NB4 (cell line): Measurements from ENCODE around the gene SMG1.
"Not testable (repeated sequence)": the region's sequence is repeated elsewhere in the genome, so short reads cannot be mapped to it uniquely, and the experiment has no call there.

Experiments
- DNase-seq: peaks from one replicate; pipeline ENCODE4 v3.0.0; 2010; ENCODE audit warnings: low read depth
- H3K4me3 ChIP-seq: one replicate; pipeline ENCODE4 v1.5.1; 2011; ENCODE audit warnings: mild to moderate bottlenecking, low read depth, low read length, moderate library complexity
- TF ChIP-seq, protein P1 (sequence below): IDR thresholded peaks from one replicate; pipeline ENCODE4 v1.5.1; 2012; ENCODE audit warnings: low read depth, low read length

SMG1 gene

DNA sequence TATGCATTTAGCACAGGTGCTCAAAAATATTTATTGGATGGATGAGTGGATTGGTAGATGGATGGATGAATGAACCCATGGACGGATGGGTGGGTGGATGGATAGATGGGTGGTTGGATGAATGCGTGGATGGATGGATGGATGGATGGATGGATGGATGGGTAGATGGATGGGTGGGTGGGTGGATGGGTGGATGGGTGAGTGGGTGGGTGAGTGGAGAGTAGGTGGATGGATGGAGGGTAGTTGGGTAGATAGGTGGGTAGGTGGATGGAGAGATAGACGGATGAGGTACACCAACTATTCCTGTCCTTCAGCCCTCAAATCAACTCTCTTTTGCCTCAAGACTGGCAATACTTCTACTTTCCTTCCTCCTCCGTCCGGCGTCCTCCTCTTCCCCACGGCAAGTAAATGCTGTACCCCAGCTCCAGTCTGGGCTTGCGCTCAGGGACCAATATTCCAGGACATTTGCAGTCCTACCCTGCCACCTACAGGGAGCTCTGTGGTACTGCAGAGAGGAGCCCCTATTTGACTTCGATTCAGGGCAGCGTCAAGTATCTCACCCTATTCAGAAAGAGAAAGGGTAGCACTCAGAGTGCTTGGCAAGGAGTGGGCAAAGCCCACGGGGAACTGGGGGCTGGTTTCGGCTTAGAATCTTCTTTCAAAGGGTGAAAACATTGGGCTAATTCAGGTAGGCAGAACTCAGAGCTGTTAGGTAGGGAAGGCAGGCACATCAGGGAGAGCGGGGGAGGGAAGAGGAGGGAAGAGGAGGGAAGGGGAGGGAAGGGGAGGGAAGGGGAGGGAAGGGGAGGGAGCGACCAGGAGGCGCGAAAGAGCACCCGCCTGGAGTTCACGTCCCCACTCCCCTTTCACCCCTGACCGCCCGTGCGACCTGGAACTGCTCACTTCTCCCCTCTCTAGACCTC, 166.3 kb downstream of the SMG1 start:
- peak; percentile 28 for DNase-seq
- TF ChIP-seq, protein P1, sequence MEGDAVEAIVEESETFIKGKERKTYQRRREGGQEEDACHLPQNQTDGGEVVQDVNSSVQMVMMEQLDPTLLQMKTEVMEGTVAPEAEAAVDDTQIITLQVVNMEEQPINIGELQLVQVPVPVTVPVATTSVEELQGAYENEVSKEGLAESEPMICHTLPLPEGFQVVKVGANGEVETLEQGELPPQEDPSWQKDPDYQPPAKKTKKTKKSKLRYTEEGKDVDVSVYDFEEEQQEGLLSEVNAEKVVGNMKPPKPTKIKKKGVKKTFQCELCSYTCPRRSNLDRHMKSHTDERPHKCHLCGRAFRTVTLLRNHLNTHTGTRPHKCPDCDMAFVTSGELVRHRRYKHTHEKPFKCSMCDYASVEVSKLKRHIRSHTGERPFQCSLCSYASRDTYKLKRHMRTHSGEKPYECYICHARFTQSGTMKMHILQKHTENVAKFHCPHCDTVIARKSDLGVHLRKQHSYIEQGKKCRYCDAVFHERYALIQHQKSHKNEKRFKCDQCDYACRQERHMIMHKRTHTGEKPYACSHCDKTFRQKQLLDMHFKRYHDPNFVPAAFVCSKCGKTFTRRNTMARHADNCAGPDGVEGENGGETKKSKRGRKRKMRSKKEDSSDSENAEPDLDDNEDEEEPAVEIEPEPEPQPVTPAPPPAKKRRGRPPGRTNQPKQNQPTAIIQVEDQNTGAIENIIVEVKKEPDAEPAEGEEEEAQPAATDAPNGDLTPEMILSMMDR: peak; percentile 23
- H3K4me3 ChIP-seq: not testable (repeated sequence)

DNA sequence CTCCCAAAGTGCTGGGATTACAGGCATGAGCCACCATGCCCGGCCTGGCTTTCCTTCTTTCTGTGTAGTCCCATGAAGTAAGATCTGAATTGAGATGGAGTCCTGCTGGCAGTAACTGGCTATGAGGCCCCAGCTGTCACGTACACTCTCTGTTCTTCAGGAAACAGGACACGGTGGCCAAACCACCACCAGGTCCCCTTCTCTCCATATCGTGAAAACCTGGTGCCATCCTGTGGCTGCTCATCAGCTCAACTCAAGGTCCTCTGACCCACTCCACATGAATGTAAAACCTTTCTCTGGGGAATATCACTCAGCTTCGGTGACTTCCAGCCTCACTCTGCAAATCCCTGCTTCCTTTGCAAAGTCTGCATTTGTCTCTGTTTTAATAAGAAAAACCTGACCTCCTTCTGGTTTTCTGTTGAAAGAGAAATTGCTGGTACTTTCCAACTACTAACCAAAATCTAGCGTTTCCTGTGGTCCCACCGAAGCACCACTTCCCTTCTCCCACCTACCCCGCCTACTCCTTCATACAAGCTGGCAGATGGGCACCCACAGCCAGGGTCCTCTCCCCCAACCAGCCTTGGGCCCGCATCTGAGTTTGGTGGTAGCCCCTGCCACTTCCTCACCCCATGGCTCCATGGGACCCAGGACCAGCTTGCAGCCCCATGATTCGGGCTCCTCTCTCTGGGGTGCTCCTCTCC, 168.1 kb downstream of the SMG1 start:
- not testable (repeated sequence) for DNase-seq, H3K4me3 ChIP-seq

DNA sequence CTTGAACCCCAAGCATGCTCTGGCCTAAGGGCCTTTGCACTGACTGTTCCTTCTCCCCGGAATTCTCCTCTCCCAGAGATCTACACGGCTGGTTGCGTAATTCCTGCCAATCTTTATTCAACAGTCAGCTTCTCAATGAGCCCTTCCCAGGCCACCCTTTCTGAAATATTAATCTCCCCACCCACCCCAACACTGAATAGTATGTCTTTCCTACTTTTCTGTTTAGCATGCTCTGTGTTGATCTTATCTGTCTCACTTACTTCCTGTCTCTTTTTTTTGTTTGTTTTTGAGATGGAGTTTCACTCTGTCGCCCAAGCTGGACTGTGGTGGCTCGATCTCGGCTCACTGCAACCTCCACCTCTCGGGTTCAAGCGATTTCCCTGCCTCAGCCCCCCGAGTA, 169.6 kb downstream of the SMG1 start:
- not testable (repeated sequence) for H3K4me3 ChIP-seq, DNase-seq
